ENCODE measurements around the gene RBM17.
"Not testable (repeated sequence)": the region's sequence is repeated elsewhere in the genome, so short reads cannot be mapped to it uniquely, and the experiment has no call there.

The RBM17 gene

GRCh38 chr10:6054884-6055283 lies 34.0 kb upstream of the RBM17 start:
- Histone ChIP-seq H3K4me3 (no peak overlapping the region), H3K27ac (peak overlapping the region in 2 of 21 experiments; percentile 14 to 68)

- no peak overlapping the region for H3K4me3 ChIP-seq
- no peak overlapping the region for H3K27ac ChIP-seq
Measured at GRCh38 chr10:6055929-6056328, 32.9 kb upstream of the RBM17 start.

GRCh38 chr10:6056411-6057135 lies 32.3 kb upstream of the RBM17 start:
- Histone ChIP-seq H3K4me3 (no peak overlapping the region), H3K27ac (no peak overlapping the region)

- Histone ChIP-seq H3K4me3 (peak overlapping the region in 1 of 7 experiments; percentile 32), H3K27ac (peak overlapping the region in 1 of 21 experiments; percentile 19)
Measured at GRCh38 chr10:6058682-6059475, 30.0 kb upstream of the RBM17 start.

GRCh38 chr10:6059506-6059905 lies 29.3 kb upstream of the RBM17 start:
- peak overlapping the region in 2 of 21 experiments; percentile 1 to 82 for H3K27ac ChIP-seq
- H3K4me3 ChIP-seq, result peak overlapping the region in 1 of 7 experiments; percentile 32

GRCh38 chr10:6061056-6061455 lies 27.8 kb upstream of the RBM17 start:
- Histone ChIP-seq H3K4me3 (peak overlapping the region in 5 of 7 experiments; percentile 2 to 32 (median 10)), H3K27ac (peak overlapping the region in 3 of 21 experiments; percentile 26 to 82 (median 46))

GRCh38 chr10:6062101-6062771 lies 26.6 kb upstream of the RBM17 start, which contains the start of gene IL2RA:
Gene IL2RA, minus strand, starts transcription at chr10:6062367. Its CDS starts 216 bp downstream, at chr10:6062151.
- Histone ChIP-seq H3K27ac (peak within 1 kb of the TSS in 9 of 21 experiments; percentile 17 to 82 (median 47)), H3K4me3 (peak within 1 kb of the TSS in 6 of 7 experiments; percentile 1 to 33 (median 14))

GRCh38 chr10:6064119-6064518 lies 24.7 kb upstream of the RBM17 start:
- no peak overlapping the region for H3K27ac ChIP-seq

GRCh38 chr10:6064726-6065125 lies 24.1 kb upstream of the RBM17 start:
- not testable (repeated sequence) for H3K27ac ChIP-seq

More at GRCh38 chr10:6064119-6064518, 24.7 kb upstream of the RBM17 start:
- no peak overlapping the region for H3K4me3 ChIP-seq

GRCh38 chr10:6065406-6065805 lies 23.4 kb upstream of the RBM17 start:
- Histone ChIP-seq H3K27ac (peak overlapping the region in 2 of 21 experiments; percentile 0 to 3), H3K4me3 (no peak overlapping the region)

More at GRCh38 chr10:6064726-6065125, 24.1 kb upstream of the RBM17 start:
- not testable (repeated sequence) for H3K4me3 ChIP-seq

GRCh38 chr10:6065835-6066234 lies 23.0 kb upstream of the RBM17 start:
- no peak overlapping the region for H3K4me3 ChIP-seq
- H3K27ac ChIP-seq, result peak overlapping the region in 2 of 21 experiments; percentile 18 to 62

GRCh38 chr10:6067457-6067856 lies 21.4 kb upstream of the RBM17 start:
- H3K27ac ChIP-seq, result peak overlapping the region in 2 of 21 experiments; percentile 80 to 87
- no peak overlapping the region for H3K4me3 ChIP-seq

- H3K4me3 ChIP-seq, result no peak overlapping the region
- H3K27ac ChIP-seq, result peak overlapping the region in 6 of 21 experiments; percentile 58 to 87 (median 74)
Measured at GRCh38 chr10:6068006-6068405, 20.8 kb upstream of the RBM17 start.

- Histone ChIP-seq H3K4me3 (no peak overlapping the region), H3K27ac (peak overlapping the region in 11 of 21 experiments; percentile 1 to 87 (median 58))
Measured at GRCh38 chr10:6068422-6068821, 20.4 kb upstream of the RBM17 start.

- H3K4me3 ChIP-seq, result no peak overlapping the region
- H3K27ac ChIP-seq, result peak overlapping the region in 10 of 21 experiments; percentile 1 to 87 (median 58)
Measured at GRCh38 chr10:6069081-6069931, 19.5 kb upstream of the RBM17 start.

- Histone ChIP-seq H3K4me3 (no peak overlapping the region), H3K27ac (peak overlapping the region in 5 of 21 experiments; percentile 20 to 87 (median 42))
Measured at GRCh38 chr10:6070660-6071059, 18.2 kb upstream of the RBM17 start.

- Histone ChIP-seq H3K4me3 (no peak overlapping the region), H3K27ac (peak overlapping the region in 14 of 21 experiments; percentile 13 to 87 (median 45))
Measured at GRCh38 chr10:6071181-6072175, 17.4 kb upstream of the RBM17 start.
